Liver (tissue), 9 donors: ENCODE data around the gene IL21R. TPM values are rescaled to one million over a fixed set of nuclear protein-coding genes. Genes with fewer than 3 reads are reported as not detected.

Experiments used
- DNase-seq: peaks from one replicate; pipeline ENCODE4 v3.0.0-alpha.2; 2017; ENCODE audit warnings: low spot score
- H3K27ac ChIP-seq, 2 donors: one replicate each; pipeline ENCODE4 v1.7.0; 2013; ENCODE audit warnings: inconsistent platforms in 2 of 2, low read length in 2 of 2, control low read depth in 1 of 2, low read depth in 1 of 2, mild to moderate bottlenecking in 1 of 2
- H3K27me3 ChIP-seq, 4 donors: one replicate each; pipeline versions ENCODE4 v1.6.1 to v1.7.0; 2013; ENCODE audit warnings: low read length in 3 of 4, inconsistent platforms in 1 of 4, mild to moderate bottlenecking in 1 of 4, moderate library complexity in 1 of 4; ENCODE audit not compliant: control insufficient read depth in 4 of 4, insufficient read depth in 4 of 4
- H3K36me3 ChIP-seq, 4 donors: one replicate each; pipeline versions ENCODE4 v1.6.1 to v1.7.0; 2013; ENCODE audit warnings: low read length in 3 of 4, mild to moderate bottlenecking in 3 of 4, low read depth in 1 of 4, moderate library complexity in 1 of 4; ENCODE audit not compliant: control insufficient read depth in 4 of 4, insufficient read depth in 3 of 4
- H3K4me1 ChIP-seq, 4 donors: one replicate each; pipeline versions ENCODE4 v1.6.1 to v1.7.0; 2013; ENCODE audit warnings: low read length in 3 of 4, mild to moderate bottlenecking in 3 of 4, moderate library complexity in 1 of 4; ENCODE audit not compliant: control insufficient read depth in 4 of 4, insufficient read depth in 4 of 4
- H3K4me3 ChIP-seq, 3 donors: one replicate each; pipeline versions ENCODE4 v1.6.1 to v1.7.0; 2013; ENCODE audit warnings: low read length in 3 of 3, control low read depth in 1 of 3, low read depth in 1 of 3, mild to moderate bottlenecking in 1 of 3
- H3K9ac ChIP-seq, 2 donors: one replicate each; pipeline ENCODE4 v1.7.0; 2013; ENCODE audit warnings: low read length in 2 of 2, mild to moderate bottlenecking in 2 of 2, moderate library complexity in 2 of 2, control low read depth in 1 of 2, low read depth in 1 of 2
- H3K9me3 ChIP-seq, 4 donors: one replicate each; pipeline versions ENCODE4 v1.6.1 to v1.7.0; 2013; ENCODE audit warnings: low read length in 3 of 4; ENCODE audit not compliant: control insufficient read depth in 4 of 4
- FOXA1 ChIP-seq: IDR thresholded peaks from 2 replicates; pipeline ENCODE4 v1.6.1; 2016; ENCODE audit warnings: antibody characterized with exemption
- FOXA2 ChIP-seq: IDR thresholded peaks from 2 replicates; pipeline ENCODE4 v1.6.1; 2016; ENCODE audit warnings: antibody characterized with exemption
- GABPA ChIP-seq, 2 donors: IDR thresholded peaks in 1 of 2; conservative IDR thresholded peaks in 1 of 2; 2 replicates each; pipeline ENCODE4 v1.6.1; 2016; ENCODE audit warnings: antibody characterized with exemption in 2 of 2, mild to moderate bottlenecking in 1 of 2, moderate library complexity in 1 of 2
- HNF4A ChIP-seq, 2 donors: conservative IDR thresholded peaks; 2 replicates each; pipeline ENCODE4 v1.6.1; 2016; ENCODE audit warnings: antibody characterized with exemption in 2 of 2, mild to moderate bottlenecking in 2 of 2
- HNF4G ChIP-seq: IDR thresholded peaks from 2 replicates; pipeline ENCODE4 v1.6.1; 2016; ENCODE audit warnings: antibody characterized with exemption
- RAD21 ChIP-seq, 2 donors: IDR thresholded peaks; 2 replicates each; pipeline ENCODE4 v1.6.1; 2016; ENCODE audit warnings: antibody characterized with exemption in 2 of 2, mild to moderate bottlenecking in 2 of 2
- RXRA ChIP-seq, 2 donors: IDR thresholded peaks; 2 replicates each; pipeline ENCODE4 v1.6.1; 2017 to 2018; ENCODE audit warnings: antibody characterized with exemption in 2 of 2, mild to moderate bottlenecking in 1 of 2
- SP1 ChIP-seq: IDR thresholded peaks from 2 replicates; pipeline ENCODE4 v1.6.1; 2018; ENCODE audit warnings: antibody characterized with exemption, mild to moderate bottlenecking
- TAF1 ChIP-seq: conservative IDR thresholded peaks from 2 replicates; pipeline ENCODE4 v1.6.1; 2016; ENCODE audit warnings: antibody characterized with exemption, mild to moderate bottlenecking
- YY1 ChIP-seq: IDR thresholded peaks from 2 replicates; pipeline ENCODE4 v1.6.1; 2016; ENCODE audit warnings: antibody characterized with exemption, mild to moderate bottlenecking
- WGBS: extraction: QIAGEN DNeasy Blood & Tissue Kit; methylation state at CpG from one replicate; pipeline ENCODE4 v1.1.7; 2013; 5-methylcytosine and 5-hydroxymethylcytosine counted together
- polyA plus RNA-seq, 2 donors: library from polyadenylated mRNA; stranded (reverse) in 1 of 2; unstranded in 1 of 2; fragments of 200-250 nt in 1 of 2; fragments of >200 nt in 1 of 2; fragmentation: Nextera tagmentation in 1 of 2; extraction: Ambion mirVana in 1 of 2; gene quantifications; one replicate each; pipeline versions ENCODE4 v1.2.1 to v1.2.3, GENCODE V29; 2013 to 2015
- total RNA-seq, 2 donors: library from RNA; depleted of rRNA; stranded (reverse); fragments of >200 nt; gene quantifications; one replicate each; pipeline ENCODE4 v1.2.3, GENCODE V29; 2014
- TF ChIP-seq, protein P1 (sequence below): IDR thresholded peaks from 2 replicates; pipeline ENCODE4 v1.6.1; 2016; ENCODE audit warnings: antibody characterized with exemption
- TF ChIP-seq, protein P2 (sequence below): fragments of 150-350 bp; IDR thresholded peaks from 2 replicates; pipeline ENCODE4 v1.5.1; 2017; ENCODE audit warnings: improper control_type of control experiment, low read depth, low read length; ENCODE audit not compliant: missing input control
- TF ChIP-seq, protein P3 (sequence below): IDR thresholded peaks from 2 replicates; pipeline ENCODE4 v1.6.1; 2016; ENCODE audit warnings: antibody characterized with exemption, mild to moderate bottlenecking
- TF ChIP-seq, protein P4 (sequence below): IDR thresholded peaks from 2 replicates; pipeline ENCODE4 v1.6.1; 2016; ENCODE audit warnings: antibody characterized with exemption
- donor health status: healthy.
- donor health status: healthy.
- donor health status: healthy.
- donor health status: healthy.
- donor health status: healthy.

IL21R gene
- total and polyA plus RNA-seq, 4 donors, result 0.19 to 0.84 (median 0.39) TPM

DNA sequence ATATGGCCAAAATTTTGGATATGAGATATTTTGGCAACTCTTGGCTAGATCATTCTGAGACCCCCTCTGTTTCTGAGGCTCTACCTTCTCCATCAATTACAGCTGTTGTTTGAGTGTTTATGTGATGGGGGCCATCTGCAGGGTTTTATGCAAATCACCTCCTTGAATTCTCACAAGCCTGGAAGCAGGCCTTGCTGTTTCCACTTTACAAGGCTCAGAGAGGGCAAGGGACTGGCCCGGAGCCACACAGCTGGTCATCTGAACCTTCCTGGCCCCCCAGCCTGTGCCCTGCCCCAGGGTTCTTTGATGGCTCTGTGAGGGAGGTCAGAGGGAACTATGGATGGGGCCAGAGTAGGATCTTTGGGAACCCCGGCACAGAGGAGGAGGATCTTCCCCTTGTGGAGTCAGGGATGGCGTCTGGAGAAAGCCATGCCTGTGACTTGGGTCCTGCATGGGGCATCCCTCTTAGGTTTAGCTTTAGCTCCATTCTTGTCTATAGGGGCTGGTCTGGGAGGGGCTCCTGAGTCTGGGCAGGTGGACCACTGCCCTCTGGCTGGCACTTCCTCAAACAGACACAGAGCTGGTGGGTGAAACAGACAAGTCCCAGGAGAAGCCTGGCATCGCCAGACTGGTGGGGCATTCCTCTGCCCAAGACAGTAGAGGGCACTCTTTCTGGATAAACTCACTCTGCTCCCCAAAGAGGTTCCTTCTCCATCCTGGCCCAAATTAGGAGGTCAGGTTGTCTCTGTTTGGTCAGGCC, 26.2 kb downstream of the IL21R start:
- peak; percentile 31 for DNase-seq
- TF ChIP-seq GABPA (IDR thresholded peaks at IDR 0.05 in 1 of 2, conservative IDR thresholded peaks at IDR 0.05 in 1 of 2) (no peak), FOXA1 (no peak), HNF4G (no peak), HNF4A (conservative IDR thresholded peaks at IDR 0.05) (no peak), TAF1 (no peak), FOXA2 (no peak)
- TF ChIP-seq, protein P1, sequence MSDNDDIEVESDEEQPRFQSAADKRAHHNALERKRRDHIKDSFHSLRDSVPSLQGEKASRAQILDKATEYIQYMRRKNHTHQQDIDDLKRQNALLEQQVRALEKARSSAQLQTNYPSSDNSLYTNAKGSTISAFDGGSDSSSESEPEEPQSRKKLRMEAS, result no peak
- TF ChIP-seq, protein P2, sequence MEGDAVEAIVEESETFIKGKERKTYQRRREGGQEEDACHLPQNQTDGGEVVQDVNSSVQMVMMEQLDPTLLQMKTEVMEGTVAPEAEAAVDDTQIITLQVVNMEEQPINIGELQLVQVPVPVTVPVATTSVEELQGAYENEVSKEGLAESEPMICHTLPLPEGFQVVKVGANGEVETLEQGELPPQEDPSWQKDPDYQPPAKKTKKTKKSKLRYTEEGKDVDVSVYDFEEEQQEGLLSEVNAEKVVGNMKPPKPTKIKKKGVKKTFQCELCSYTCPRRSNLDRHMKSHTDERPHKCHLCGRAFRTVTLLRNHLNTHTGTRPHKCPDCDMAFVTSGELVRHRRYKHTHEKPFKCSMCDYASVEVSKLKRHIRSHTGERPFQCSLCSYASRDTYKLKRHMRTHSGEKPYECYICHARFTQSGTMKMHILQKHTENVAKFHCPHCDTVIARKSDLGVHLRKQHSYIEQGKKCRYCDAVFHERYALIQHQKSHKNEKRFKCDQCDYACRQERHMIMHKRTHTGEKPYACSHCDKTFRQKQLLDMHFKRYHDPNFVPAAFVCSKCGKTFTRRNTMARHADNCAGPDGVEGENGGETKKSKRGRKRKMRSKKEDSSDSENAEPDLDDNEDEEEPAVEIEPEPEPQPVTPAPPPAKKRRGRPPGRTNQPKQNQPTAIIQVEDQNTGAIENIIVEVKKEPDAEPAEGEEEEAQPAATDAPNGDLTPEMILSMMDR, result no peak
- TF ChIP-seq, protein P3, sequence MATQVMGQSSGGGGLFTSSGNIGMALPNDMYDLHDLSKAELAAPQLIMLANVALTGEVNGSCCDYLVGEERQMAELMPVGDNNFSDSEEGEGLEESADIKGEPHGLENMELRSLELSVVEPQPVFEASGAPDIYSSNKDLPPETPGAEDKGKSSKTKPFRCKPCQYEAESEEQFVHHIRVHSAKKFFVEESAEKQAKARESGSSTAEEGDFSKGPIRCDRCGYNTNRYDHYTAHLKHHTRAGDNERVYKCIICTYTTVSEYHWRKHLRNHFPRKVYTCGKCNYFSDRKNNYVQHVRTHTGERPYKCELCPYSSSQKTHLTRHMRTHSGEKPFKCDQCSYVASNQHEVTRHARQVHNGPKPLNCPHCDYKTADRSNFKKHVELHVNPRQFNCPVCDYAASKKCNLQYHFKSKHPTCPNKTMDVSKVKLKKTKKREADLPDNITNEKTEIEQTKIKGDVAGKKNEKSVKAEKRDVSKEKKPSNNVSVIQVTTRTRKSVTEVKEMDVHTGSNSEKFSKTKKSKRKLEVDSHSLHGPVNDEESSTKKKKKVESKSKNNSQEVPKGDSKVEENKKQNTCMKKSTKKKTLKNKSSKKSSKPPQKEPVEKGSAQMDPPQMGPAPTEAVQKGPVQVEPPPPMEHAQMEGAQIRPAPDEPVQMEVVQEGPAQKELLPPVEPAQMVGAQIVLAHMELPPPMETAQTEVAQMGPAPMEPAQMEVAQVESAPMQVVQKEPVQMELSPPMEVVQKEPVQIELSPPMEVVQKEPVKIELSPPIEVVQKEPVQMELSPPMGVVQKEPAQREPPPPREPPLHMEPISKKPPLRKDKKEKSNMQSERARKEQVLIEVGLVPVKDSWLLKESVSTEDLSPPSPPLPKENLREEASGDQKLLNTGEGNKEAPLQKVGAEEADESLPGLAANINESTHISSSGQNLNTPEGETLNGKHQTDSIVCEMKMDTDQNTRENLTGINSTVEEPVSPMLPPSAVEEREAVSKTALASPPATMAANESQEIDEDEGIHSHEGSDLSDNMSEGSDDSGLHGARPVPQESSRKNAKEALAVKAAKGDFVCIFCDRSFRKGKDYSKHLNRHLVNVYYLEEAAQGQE, result no peak
- TF ChIP-seq, protein P4, sequence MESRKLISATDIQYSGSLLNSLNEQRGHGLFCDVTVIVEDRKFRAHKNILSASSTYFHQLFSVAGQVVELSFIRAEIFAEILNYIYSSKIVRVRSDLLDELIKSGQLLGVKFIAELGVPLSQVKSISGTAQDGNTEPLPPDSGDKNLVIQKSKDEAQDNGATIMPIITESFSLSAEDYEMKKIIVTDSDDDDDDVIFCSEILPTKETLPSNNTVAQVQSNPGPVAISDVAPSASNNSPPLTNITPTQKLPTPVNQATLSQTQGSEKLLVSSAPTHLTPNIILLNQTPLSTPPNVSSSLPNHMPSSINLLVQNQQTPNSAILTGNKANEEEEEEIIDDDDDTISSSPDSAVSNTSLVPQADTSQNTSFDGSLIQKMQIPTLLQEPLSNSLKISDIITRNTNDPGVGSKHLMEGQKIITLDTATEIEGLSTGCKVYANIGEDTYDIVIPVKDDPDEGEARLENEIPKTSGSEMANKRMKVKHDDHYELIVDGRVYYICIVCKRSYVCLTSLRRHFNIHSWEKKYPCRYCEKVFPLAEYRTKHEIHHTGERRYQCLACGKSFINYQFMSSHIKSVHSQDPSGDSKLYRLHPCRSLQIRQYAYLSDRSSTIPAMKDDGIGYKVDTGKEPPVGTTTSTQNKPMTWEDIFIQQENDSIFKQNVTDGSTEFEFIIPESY, result no peak
- H3K36me3 ChIP-seq, result no peaks in the 10 kb centered on the region
- WGBS, result 90% methylated on average over 4 of the region's 4 CpGs
- no peak overlapping the region for H3K9ac ChIP-seq
- peaks cover 0 to 6% (median 0%) of the 10 kb centered on the region in 4 donors for H3K9me3 ChIP-seq
- no peaks in the 10 kb centered on the region for H3K27me3 ChIP-seq
- H3K4me1 ChIP-seq, result no peaks in the 10 kb centered on the region
- no peak overlapping the region for H3K4me3 ChIP-seq
- no peak overlapping the region for H3K27ac ChIP-seq

DNA sequence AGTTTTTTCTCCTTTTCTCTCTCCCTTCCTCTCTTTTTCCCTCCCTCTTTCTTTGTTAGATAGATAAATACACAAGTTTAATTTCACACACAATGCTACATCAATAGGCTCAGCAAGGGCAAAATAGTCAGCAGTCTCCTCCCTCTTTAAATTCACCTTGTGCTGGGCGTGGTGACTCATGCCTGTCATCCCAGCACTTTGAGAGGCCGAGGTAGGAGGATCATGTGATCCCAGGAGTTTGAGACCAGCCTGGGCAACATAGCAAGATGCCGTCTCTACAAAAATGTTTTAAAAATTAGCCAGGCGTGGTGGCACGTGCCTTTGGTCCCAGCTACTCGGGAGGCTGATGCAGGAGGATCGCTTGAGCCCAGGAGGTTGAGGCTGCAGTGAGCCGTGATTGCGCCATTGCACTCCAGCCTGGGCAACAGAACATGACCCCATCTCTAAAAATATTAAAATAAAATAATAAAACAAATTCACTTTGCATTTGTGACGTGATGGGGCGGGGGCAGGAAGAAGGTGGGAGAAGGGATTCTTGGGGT, 27.4 kb downstream of the IL21R start:
- no peak overlapping the region for H3K4me3 ChIP-seq
- WGBS, result 88% methylated on average over 11 of the region's 11 CpGs

More for the DNA sequence above, 27.4 kb downstream of the IL21R start:
- H3K27ac ChIP-seq, result no peak overlapping the region
- no peaks in the 10 kb centered on the region for H3K4me1 ChIP-seq
- no peak for TF ChIP-seq HNF4G
- no peak for TF ChIP-seq RAD21 (IDR thresholded peaks at IDR 0.05)
- TF ChIP-seq YY1, result no peak
- TF ChIP-seq, protein P4, result no peak
- TF ChIP-seq RXRA (IDR thresholded peaks at IDR 0.05), result no peak
- TF ChIP-seq TAF1, result no peak
- no peak for TF ChIP-seq FOXA1
- no peak for TF ChIP-seq SP1
- TF ChIP-seq HNF4A (conservative IDR thresholded peaks at IDR 0.05), result no peak
- no peak for TF ChIP-seq FOXA2
- TF ChIP-seq, protein P1, result no peak
- TF ChIP-seq, protein P3, result no peak
- H3K36me3 ChIP-seq, result no peaks in the 10 kb centered on the region
- no peak overlapping the region for H3K9ac ChIP-seq
- no peaks in the 10 kb centered on the region for H3K27me3 ChIP-seq
- no peaks in the 10 kb centered on the region for H3K9me3 ChIP-seq
- no peak for DNase-seq
